DMS79 treated with DMSO at 0.1 percent for 48 hours (cell line): Measurements from ENCODE around the gene BMP2K.

Experiments
- DNase-seq: peaks from one replicate; lab custom pipeline; 2025; lab: John Stamatoyannopoulos, UW

Gene BMP2K

DNA sequence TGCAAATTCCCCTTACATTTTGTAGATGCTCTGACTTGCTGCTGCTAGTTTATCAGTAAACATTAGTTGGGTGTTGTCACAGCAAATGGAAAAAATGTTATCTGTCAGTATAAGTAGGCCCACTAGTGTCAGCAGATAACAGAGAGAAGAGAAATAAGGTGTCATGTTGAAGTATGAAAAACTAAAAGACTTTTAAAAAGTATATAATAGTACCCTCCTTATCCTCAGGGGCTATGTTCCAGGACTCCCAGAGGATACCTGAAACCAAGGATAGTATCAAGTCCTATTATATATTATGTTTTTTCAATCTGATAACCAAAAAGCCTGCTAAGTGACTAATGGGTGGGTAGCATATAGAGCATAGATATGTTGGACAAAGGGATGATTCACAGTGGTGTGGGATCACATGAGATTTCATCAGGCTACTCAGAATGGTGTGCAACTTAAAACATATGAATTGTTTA, 11.6 kb upstream of the BMP2K start:
- DNase-seq = no peak

DNA sequence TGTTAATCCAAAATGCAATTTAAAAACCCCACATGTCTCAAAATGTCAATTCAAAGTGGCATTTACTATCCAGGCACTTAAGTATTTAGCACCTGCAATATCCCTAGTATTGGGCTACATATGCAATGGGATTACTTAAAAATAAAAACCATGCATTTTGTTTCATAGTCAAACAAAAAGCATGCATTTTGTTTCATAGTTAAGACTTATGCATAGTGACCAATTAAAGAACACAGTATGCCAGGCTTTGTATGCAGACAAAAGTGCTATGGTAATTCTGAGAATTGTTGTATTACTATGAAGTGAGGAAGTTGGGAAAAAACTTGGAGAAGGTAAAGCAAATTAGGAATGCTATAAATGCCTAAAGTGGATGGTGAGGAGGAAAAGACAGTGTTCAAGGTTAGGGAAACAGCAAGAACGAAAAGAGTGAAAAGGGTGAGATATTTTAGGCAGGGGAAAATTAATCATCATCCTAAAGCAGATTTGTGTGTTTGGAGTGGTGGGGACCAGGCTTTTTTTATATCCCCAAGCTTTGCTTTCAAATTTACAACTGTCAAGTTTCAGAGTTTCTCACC, 10.6 kb upstream of the BMP2K start:
- DNase-seq = no peak

DNA sequence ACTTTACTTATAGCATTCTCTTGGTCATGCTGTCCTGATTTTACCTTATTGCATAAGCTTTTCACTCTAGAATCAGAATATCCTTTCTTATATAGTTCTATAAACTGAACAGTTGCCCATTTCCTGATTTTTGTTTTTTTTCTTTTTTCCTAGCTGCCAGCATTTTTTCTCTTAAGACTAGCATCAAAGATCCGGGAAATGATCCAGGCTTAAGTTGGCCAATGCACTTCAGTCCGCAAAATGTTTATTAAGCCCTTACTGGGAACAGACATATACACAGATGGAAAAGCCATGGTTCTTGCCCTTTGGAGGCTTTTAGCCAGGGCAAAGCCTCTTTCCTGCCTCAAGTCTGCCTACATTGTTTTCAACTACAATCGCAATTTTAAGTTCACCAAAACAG, 10.1 kb upstream of the BMP2K start:
- DNase-seq = no peak

DNA sequence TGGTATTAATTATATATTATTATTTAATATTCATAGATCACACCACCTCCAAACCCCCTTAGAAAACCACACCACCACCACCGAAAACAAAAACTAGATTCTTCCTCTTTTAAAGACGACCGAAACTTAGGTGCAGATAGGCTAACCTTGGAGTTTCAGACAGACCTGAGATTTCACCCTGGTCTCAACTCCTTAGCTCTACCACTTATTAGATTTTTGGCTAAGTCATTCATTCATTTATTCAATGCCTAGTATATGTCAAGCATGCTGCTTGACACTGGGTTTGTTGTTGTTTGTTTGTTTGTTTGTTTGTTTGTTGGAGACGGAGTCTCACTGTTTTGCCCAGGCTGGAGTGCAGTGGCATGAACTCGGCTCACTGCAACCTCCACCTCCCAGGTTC, 9.5 kb upstream of the BMP2K start:
- no peak for DNase-seq

DNA sequence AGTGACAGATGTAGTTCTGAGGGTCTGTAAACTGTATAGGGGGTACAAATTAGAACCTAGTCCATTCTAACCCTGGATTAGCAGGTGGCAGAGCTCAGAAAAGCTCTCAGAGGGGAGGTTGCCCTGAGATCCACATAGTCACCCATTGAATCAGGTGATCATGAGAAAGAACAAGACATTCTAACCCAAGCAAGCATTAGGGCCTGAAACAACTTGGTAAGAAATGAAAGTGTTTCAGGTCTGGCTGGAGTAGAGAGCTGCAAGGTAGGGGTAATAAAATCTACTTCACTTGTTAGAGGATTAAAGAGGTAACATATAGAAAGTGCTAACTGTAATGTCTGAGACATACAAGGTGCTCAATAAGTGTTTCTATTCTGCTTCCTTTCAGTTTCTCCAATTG, 8.8 kb upstream of the BMP2K start:
- DNase-seq = no peak

DNA sequence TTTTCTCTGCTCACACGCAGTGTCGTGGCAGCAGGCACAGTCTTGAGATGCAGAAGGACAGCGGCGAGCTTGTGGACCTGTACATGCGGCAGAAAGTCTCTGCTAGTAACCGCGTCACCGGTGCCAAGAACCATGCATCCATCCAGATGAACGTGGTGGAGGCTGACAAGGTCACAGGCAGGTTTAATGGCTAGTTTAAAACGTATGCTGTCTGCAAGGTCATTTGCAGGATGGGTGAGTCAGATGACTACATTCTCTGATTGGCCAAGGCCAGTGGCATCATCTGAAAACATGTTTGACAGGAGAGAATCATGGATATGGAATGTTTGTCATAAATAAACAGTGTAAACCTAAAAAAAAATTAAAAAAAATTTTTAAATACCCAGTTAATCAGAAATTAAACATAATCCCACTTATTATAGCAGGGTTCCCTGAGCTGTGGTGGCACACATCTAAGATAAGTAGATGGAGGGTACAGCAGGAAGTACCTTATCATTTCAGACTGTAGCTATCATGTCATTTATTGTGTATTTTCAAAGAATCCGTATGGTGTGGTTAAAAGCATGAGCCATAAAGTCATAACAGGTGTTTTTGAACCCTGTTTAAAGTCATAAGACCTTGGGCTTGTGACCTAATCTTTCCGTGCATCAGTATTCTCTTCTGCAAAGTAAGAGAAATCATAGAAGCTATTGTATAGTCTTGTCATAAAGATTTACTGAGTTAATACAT, 7.5 kb upstream of the BMP2K start:
- no peak for DNase-seq

DNA sequence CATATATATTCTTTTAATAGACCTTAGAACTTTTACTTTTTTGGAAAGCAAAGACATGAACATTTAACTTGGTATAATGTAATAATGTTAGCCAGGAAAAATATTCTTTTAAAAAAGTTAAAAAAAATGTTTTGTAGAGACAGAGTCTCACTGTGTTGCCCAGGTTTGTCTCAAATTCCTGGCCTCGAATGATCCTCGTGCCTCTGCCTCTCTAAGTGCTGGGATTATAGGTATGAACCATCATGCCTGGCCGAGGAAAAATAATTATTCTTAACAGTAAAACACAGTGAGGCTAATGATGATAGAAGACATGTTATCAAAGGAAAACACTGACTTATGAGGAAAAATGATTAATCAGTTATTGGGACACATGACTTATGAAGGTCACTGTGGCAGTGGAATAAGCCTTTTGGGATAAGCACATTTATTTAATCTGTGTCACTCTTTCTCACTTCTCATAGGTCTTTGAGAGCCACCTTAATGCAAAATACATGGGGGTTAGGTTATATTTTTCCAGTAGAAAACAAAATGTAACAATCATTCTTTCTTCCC, 6.0 kb upstream of the BMP2K start:
- DNase-seq = no peak

DNA sequence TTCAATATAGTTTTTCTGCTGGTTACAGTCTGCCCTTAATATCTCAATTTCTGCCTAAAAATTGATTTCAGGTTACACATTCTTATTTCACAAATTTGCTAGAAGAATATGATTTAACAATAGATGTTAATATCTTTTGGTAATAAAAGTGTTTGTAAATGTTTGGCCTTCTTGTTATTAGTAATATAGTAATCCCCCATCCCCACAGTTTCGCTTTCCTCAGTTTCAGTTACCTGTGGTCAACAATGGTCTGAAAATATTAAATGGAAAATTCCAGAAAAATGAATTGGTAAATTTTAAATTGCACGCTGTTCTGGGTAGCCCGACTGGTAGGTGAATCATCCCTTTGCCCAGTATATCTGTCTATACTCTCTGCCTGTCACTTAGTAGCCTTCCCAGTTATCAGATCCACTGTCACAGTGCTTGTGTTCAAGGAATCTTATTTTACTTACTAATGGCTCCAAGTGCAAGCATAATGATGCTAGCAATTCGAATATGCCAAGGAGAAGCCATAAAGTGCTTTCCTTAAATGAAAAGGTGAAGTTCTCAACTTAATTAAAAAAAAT, 3.5 kb upstream of the BMP2K start:
- DNase-seq = no peak

DNA sequence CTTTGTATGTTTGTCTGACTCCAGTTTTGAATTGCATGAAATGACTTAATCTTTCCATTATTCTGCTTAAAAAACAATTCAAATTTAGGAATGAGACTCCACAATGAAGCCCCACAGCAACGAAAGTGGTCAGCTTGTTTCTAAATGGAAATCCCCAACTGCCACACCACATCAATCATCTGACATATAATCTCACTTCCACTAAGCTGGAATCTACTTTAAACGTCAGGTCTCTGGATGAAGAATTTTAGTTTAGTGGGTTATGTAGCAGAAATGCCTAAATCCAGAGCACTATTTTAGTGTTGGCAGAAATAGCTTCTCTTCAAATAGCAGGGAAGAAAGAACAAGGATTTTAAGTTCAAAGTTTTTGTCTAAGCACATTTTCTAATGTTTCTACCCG, 1.7 kb upstream of the BMP2K start:
- DNase-seq = no peak

DNA sequence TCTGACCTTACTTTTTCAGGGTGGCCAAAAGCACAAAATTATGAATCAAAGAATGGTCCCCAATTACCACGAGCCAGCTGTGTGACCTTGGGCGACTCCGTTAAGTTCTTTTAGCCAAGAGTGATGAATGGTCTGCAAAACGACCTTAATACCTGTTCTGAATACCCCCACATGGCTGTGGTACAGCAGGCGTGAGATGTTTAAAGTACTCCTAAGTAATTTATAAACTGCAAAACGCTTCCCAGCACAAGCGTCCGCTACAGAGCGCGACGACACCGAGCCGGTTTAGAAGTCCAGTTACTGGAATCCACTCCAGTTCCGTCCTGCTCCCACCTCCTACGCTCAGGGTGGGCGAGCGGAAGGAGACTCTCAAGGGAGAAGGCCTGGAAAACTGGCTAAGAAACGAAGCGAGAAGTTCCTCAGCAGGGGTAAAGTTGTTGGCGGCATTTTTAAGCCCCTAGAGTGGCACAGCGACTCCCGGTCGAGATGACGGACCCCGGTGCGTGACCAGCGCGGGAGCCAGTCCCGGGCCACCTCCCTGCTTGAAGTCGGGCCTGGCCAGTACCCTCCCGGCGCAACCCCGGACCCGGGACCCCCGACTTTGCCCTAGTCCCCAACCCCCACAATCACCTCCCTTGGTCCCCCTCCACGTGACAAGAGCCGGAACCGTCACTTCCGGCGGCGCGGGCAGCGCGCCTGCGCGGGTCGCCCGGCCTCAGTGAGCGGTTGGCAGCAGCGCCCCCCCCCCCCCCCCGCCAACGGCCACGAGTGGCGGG, 659 bp upstream of the BMP2K start:
- peak; percentile 49 for DNase-seq

DNA sequence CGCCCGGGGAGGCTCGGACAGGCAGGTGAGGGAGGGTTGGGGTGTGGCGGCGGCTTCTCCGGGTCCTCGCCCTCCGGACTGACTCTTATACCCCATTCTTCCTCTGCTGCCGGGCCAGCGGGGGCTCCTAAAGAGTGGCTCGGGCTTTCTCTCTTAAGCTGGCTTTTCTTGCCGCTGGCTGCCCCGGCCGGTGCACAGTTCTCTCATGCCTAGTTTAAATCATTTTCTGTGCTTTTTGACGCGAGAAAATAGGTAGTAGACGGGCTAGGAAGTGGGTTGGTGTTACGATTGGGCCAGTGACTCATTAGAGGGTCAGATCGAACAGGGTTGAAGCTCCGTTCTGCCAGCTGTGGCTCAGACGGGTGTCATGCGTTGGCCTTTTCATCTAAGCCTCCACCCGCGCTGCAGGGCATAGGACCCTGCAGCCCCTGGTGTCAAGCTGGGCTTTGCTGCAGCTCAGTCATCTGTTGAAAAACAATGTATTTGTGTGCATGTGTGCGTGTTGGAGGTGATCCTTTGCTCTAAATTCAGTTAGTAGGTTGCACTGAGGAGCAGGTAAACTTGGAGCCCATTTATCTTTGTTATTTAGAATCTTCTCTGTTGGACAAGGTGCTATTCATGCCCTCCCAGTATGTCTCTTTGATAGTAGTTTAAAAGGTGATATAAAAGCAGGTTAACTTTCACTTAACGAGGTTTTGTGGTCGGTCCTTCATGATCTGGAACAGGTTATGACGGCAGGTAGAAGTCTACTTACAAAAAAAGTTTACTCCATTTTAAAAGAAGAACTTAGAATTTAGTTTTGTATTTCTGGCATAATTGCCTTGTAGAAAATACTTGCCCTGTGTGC, 802 bp downstream of the BMP2K start:
- peak; percentile 34 for DNase-seq

DNA sequence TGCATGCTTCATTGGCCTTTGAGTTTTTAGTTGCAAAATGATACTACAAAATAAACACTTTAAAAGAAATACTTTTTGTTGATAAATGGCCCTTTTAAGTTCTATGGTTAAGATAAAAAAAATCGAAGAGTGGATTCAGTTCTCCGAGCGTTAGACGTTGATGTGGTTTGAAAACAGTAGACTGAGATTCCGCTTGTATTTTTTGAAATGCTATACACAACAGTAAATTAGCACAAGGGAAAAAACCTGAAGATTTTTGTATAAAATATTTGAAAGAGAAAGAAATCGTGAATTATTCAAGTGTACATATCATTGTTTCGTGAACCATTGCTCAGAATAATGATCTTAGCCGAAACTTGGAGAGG, 1.4 kb downstream of the BMP2K start:
- no peak for DNase-seq

DNA sequence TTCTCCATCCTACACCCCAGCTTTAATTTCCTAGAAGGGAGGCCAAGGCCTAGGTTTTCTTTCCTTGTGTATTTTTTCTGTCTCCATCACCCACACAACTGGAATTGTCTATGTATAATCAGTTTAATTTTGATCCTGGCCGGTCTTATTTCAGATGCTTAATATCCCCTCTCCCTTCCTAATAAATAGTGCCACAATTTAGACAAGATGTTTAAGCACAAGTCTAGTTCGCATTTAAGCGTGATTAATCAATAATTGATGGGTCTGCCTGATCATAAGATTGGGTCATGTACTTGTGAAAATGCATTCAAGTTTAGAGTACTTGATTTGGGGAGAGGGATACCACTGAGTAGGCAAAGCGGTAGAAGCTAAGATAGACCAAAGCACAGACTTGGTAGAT, 2.4 kb downstream of the BMP2K start:
- DNase-seq = no peak

DNA sequence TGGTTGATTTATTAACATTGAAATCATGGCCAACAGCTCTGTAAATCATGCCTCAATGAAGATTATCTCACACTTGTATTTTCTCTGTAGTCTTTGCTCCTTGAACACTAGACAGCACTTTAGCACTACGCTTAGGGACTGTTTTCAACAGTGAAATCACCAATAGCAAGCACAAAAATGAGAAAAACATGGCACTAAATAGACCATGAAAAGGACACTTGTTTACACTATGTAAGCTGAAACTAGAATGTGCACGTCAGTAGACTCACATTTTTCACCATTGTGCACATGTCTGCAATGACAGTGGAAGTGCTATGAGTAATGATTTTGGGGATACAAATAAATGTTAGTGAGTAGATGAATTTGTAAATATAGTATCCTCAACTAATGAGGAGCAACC, 3.1 kb downstream of the BMP2K start:
- DNase-seq = no peak

DNA sequence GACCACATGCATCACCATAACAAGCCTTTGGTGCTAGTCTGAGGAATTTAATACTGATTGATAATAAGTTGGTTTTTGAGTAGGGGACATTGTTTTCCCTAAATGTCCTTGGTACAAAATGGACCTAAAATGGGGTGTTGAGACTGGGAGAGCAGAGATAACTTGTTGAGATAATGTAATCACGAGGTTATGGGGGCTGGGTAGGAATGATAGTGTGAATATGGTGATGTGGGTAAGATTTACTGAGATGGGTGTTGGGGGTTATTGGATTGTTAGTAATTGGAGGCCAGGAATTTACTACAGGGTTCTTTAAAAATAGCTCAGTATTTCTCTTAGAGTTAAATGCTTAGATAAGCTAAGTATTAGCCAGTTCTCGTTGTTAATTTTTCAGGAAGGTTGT, 3.9 kb downstream of the BMP2K start:
- no peak for DNase-seq

DNA sequence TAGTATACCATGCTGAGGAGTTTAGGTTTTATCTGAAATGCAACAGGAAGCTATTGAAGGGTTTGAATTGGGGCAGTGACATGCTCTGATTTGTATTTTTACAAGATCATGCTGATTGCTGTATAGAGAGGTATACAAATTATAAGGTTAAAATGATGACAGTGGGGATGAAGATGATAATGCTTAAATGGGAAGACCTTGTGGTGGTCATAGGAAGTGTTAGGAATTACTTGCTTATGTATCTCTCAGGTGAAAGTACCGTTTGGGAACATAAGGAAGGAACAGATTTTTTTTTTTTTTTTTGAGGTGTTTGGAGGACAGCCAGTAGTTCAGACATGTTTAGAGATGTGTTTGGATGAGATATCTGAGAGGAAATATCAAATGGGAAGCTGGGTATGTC, 5.0 kb downstream of the BMP2K start:
- no peak for DNase-seq

DNA sequence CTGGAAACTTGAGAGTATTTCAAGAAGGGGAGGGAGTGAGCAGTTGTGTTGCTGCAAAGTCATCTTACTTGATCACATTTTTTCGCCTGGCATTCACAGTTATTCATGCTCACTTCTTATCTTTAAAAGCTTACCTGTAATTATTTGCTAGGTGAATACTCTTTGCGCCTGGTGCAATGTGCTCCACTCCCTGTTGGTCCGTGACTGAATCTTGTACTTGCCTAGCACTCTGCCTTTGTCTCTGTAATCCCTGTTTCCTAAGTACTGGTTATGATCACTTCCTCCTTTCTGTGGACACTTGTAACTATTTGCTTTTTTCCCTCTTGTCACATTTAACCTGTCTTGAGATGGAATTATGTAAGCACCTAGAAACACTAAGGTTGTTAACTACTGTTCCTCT, 5.8 kb downstream of the BMP2K start:
- peak; percentile 40 for DNase-seq

DNA sequence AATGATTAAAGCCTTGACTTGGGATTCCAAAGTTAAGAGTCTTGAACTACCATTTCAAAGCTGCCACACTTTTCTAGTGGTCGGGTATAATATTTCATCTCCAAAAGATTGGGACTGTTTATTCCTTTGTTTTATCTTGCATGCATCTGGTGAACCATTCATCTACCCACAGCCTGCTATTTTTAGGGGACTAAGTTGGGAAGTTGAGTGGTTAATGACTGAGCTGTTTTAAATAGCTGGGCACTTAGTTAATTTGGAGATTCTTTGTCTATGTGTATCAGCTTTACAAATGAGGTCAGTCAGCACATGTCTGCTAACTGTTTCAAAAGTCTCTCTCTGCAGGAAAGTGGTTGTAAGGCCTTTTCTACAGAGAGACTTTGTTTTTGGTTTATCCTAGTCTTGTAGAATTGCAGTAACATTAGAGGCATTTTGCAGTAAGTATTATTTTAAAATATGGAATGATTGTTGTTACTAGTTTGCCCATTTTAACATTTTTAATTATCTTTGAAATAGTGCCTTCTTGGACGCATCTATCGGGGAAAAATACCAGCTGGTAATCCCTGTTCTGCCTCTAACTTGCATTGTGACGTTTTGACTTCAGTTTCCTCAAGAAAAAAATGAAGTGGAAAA, 8.2 kb downstream of the BMP2K start:
- DNase-seq = no peak

DNA sequence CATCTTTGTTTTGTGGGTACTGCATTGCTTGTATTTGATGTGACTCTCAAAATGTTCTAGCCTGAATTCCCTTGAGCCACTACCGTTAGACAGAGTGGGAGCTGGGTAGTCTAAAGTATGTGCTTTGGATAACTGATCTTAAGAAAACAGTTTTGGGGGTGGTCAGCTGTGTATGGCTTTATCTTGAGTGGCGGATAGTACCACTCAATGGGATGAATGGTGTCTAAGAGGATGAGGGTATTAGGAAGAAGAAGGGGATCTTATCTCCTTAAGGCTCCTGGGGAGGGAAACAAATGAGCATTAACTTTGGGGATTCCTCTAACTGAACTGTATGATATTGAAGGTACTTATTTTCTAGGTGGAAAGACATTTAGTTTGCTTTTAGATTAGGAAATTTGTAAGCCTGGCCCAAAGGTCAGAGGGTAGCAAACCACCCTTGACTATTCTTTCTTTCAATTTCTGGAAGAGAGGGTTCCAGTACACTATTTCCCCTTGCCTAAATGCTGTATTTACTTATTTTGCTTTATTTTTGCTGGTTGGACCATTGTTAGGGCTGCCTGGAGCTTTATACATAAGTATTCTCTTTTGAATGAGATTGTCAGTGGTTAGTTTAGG, 11.3 kb downstream of the BMP2K start:
- no peak for DNase-seq

DNA sequence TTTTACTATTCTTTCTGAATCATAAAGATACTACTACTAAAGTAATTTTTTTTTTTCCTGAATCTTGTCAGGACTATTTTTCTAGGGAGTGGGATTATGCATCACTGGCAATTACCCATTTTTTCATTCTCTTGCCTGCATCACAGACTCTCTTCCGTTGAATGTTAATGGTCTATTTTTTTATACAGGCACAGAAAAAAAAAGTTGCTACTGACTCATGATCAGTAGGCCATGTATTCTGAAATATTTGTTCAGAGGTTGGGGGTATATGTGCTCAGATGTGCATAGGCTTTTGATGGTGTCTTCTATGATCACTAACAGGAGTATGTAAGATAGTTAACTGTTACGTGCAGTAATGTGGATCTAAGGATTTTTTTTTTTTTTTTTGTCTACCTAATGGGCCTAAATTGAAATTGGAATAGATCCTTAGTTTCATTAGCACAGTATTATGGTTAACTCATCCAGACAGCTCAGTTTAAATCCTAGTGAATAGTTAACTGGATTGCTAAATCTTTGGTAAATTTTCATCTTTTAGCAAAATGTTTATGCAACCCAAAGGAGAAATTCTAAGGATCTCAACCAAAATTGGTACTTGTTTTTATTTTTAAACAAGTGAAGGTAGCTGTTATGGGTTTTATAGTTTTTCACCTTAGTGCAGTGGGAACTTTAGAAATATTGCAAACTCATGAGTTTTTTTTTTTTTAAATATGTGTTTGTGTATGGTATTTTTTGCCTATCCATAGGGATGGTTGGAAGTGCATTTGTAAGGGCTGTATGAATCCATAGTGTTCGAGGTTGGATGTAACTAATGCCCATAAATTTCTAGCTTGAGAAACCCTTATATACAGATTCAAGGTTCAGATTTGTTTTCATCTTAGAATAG, 12.1 kb downstream of the BMP2K start:
- no peak for DNase-seq
